Neural cell (in vitro differentiated cells): ENCODE measurements around the gene TENT4B. TPM values are rescaled to one million over a fixed set of nuclear protein-coding genes. Genes with fewer than 3 reads are reported as not detected.
A peak's percentile ranks its signal among the peaks of the same experiment; 100 is the strongest.

ENCODE experiments used
- H2AFZ ChIP-seq: fragments of 200-600, 300-800 bp; sonication (generic), shearing (Covaris generic); 2 replicates; pipeline ENCODE4 v1.6.0; 2014; ENCODE audit warnings: low read depth, mild to moderate bottlenecking, antibody characterized with exemption, low read length, moderate library complexity
- H3F3A ChIP-seq: fragments of 200-600 bp; shearing (Covaris generic); 2 replicates; pipeline ENCODE4 v1.6.1; 2016; ENCODE audit warnings: mild to moderate bottlenecking, moderate library complexity, mixed read lengths, antibody characterized with exemption, low read length; ENCODE audit not compliant: insufficient read depth, poor library complexity, severe bottlenecking
- H3K27ac ChIP-seq: fragments of 200-600, 300-800 bp; sonication (generic), shearing (Covaris generic); 2 replicates; pipeline ENCODE4 v1.5.1; 2014; ENCODE audit warnings: mild to moderate bottlenecking, low read length, moderate library complexity
- H3K27me3 ChIP-seq: fragments of 300-800, 200-600 bp; sonication (generic), shearing (Covaris generic); 2 replicates; pipeline ENCODE4 v1.6.0; 2014; ENCODE audit warnings: mild to moderate bottlenecking, low read depth, low read length, moderate library complexity; ENCODE audit not compliant: insufficient read depth
- H3K36me3 ChIP-seq: fragments of 300-800, 200-600 bp; sonication (generic), shearing (Covaris generic); 2 replicates; pipeline ENCODE4 v1.5.1; 2014; ENCODE audit warnings: mild to moderate bottlenecking, antibody characterized with exemption, low read length, moderate library complexity; ENCODE audit not compliant: insufficient read depth
- H3K4me2 ChIP-seq: fragments of 300-800, 200-600 bp; sonication (generic), shearing (Covaris generic); 2 replicates; pipeline ENCODE4 v1.6.0; 2014; ENCODE audit warnings: mild to moderate bottlenecking, low read length
- H3K4me3 ChIP-seq: fragments of 300-800, 200-600 bp; sonication (generic), shearing (Covaris generic); 2 replicates; pipeline ENCODE4 v1.5.1; 2014; ENCODE audit warnings: mild to moderate bottlenecking, low read length, moderate library complexity
- H3K79me2 ChIP-seq: fragments of 200-600 bp; shearing (Covaris generic); replicated peaks from 2 replicates; pipeline ENCODE4 v1.6.0; 2014; ENCODE audit warnings: mild to moderate bottlenecking, low read length, moderate library complexity; ENCODE audit not compliant: insufficient read depth
- H3K9ac ChIP-seq: fragments of 300-800, 200-600 bp; sonication (generic), shearing (Covaris generic); 2 replicates; pipeline ENCODE4 v1.6.1; 2016; ENCODE audit warnings: mild to moderate bottlenecking, low read length, mixed read lengths
- H3K9me2 ChIP-seq: fragments of 200-600 bp; shearing (Covaris generic); 2 replicates; pipeline ENCODE4 v1.6.1; 2016; ENCODE audit warnings: mild to moderate bottlenecking, low read length, mixed read lengths; ENCODE audit not compliant: insufficient read depth
- H3K9me3 ChIP-seq: fragments of 200-600, 300-800 bp; sonication (generic), shearing (Covaris generic); 2 replicates; pipeline ENCODE4 v1.6.1; 2016; ENCODE audit warnings: mild to moderate bottlenecking, mixed run types, low read length, moderate library complexity, mixed read lengths
- H4K20me1 ChIP-seq: fragments of 200-600 bp; shearing (Covaris generic); 2 replicates; pipeline ENCODE4 v1.6.1; 2016; ENCODE audit warnings: mild to moderate bottlenecking, mixed run types; ENCODE audit not compliant: insufficient read depth
- CTCF ChIP-seq: fragments of 450-650 bp; IDR thresholded peaks from 2 replicates; pipeline ENCODE4 v1.5.1; 2014; ENCODE audit warnings: antibody characterized with exemption, mild to moderate bottlenecking, moderate library complexity; ENCODE audit not compliant: poor library complexity, severe bottlenecking
- EP300 ChIP-seq: fragments of 450-650 bp; conservative IDR thresholded peaks from 2 replicates; pipeline ENCODE4 v1.6.1; 2014; ENCODE audit warnings: antibody characterized with exemption, mild to moderate bottlenecking, moderate library complexity; ENCODE audit not compliant: poor library complexity, severe bottlenecking
- EZH2 ChIP-seq: fragments of 200-600, 300-800 bp; shearing (Covaris generic), sonication (generic); IDR thresholded peaks from 2 replicates; pipeline ENCODE4 v1.6.1; 2014; ENCODE audit warnings: antibody characterized with exemption, low read length, borderline replicate concordance, mild to moderate bottlenecking; ENCODE audit not compliant: insufficient read depth, poor library complexity, severe bottlenecking
- MXI1 ChIP-seq: fragments of 450-650 bp; conservative IDR thresholded peaks from 2 replicates; pipeline ENCODE4 v1.6.1; 2014; ENCODE audit warnings: antibody characterized with exemption, mild to moderate bottlenecking; ENCODE audit not compliant: poor library complexity, severe bottlenecking
- POLR2AphosphoS5 ChIP-seq: IDR thresholded peaks from 2 replicates; pipeline ENCODE4 v1.6.1; 2012
- RAD21 ChIP-seq: fragments of 450-650 bp; conservative IDR thresholded peaks from 2 replicates; pipeline ENCODE4 v1.6.1; 2014; ENCODE audit warnings: antibody characterized with exemption, mild to moderate bottlenecking, moderate library complexity
- SMC3 ChIP-seq: fragments of 450-650 bp; conservative IDR thresholded peaks from 2 replicates; pipeline ENCODE4 v1.6.1; 2014; ENCODE audit warnings: antibody characterized with exemption, mild to moderate bottlenecking, moderate library complexity; ENCODE audit not compliant: poor library complexity
- TAF1 ChIP-seq: IDR thresholded peaks from 2 replicates; pipeline ENCODE4 v1.6.1; 2012; ENCODE audit warnings: low read depth
- polyA plus RNA-seq: library from polyadenylated mRNA; depleted of rRNA; stranded (reverse); fragments of >200 nt; gene quantifications from 2 replicates; pipeline ENCODE4 v1.2.3, GENCODE V29; 2014
- TF ChIP-seq, protein P1 (sequence below): IDR thresholded peaks from 2 replicates; pipeline ENCODE4 v1.6.1; 2012; ENCODE audit warnings: borderline replicate concordance

TENT4B gene
- polyA plus RNA-seq, 1 donor from 2014 or later: 16.9 TPM

DNA sequence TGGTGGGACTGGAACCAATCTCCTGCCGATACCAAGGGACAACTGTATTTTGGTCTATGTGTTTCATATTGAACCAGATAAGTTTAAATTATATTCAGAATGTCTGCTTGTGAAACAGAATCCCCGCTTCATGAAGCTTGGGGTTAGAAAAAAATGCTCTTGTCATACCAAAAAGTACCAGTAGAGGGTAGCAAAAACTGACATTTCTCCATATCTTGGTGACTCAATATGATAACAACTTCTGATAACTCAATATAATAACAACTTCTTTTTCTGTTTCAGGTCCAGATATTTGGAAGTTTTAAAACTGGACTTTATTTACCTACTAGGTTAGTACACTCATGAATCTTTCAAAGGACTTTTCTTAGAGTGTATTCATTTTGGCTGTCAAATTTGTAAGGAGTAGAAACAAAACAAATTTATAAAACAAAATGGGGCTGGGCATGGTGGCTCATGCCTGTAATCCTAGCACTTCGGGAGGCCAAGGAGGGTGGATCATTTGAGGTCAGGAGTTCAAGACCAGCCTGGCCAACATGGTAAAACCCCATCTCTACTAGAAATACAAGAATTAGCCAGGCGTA is 60.9 kb downstream of the TENT4B start:
- H3K27me3 ChIP-seq: no peaks in the 10 kb centered on the region
- TF ChIP-seq POLR2AphosphoS5: no peak
- TF ChIP-seq SMC3: peak; percentile 79
- no peak for TF ChIP-seq MXI1
- peak; percentile 76 for TF ChIP-seq RAD21
- TF ChIP-seq TAF1: no peak
- no peak for TF ChIP-seq EZH2
- TF ChIP-seq EP300: no peak
- peak; percentile 79 for TF ChIP-seq CTCF
- TF ChIP-seq, protein P1, sequence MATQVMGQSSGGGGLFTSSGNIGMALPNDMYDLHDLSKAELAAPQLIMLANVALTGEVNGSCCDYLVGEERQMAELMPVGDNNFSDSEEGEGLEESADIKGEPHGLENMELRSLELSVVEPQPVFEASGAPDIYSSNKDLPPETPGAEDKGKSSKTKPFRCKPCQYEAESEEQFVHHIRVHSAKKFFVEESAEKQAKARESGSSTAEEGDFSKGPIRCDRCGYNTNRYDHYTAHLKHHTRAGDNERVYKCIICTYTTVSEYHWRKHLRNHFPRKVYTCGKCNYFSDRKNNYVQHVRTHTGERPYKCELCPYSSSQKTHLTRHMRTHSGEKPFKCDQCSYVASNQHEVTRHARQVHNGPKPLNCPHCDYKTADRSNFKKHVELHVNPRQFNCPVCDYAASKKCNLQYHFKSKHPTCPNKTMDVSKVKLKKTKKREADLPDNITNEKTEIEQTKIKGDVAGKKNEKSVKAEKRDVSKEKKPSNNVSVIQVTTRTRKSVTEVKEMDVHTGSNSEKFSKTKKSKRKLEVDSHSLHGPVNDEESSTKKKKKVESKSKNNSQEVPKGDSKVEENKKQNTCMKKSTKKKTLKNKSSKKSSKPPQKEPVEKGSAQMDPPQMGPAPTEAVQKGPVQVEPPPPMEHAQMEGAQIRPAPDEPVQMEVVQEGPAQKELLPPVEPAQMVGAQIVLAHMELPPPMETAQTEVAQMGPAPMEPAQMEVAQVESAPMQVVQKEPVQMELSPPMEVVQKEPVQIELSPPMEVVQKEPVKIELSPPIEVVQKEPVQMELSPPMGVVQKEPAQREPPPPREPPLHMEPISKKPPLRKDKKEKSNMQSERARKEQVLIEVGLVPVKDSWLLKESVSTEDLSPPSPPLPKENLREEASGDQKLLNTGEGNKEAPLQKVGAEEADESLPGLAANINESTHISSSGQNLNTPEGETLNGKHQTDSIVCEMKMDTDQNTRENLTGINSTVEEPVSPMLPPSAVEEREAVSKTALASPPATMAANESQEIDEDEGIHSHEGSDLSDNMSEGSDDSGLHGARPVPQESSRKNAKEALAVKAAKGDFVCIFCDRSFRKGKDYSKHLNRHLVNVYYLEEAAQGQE: no peak

DNA sequence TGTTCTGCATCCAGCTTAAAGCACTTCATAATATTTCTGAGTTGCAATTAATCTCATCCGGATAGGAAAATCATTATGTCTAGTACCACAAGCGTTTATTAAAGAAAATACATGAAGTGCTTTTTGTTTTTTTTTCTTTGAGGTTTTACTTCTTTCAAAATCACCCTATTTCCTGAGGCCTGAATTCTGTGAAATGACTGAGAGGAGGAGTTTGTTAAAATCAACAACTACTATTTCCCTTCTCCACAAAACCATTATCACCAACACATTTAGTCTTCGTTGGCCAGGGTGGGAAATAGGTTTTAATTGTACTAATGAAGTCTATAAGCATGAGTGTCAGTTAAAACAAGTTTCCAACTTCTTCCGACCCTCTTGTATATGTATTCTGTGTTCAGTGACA is 62.6 kb downstream of the TENT4B start:
- Histone ChIP-seq H3K9me2 (no peaks in the 10 kb centered on the region), H3K9me3 (no peaks in the 10 kb centered on the region), H3K9ac (no peak overlapping the region), H3K27me3 (no peaks in the 10 kb centered on the region), H3K36me3 (no peaks in the 10 kb centered on the region), H3F3A (no peaks in the 10 kb centered on the region), H3K4me3 (no peak overlapping the region), H3K27ac (no peak overlapping the region), H3K79me2 (no peaks in the 10 kb centered on the region), H2AFZ (no peak overlapping the region), H3K4me2 (no peak overlapping the region), H4K20me1 (no peaks in the 10 kb centered on the region)
- TF ChIP-seq MXI1 (no peak), EP300 (no peak), EZH2 (no peak), TAF1 (no peak), SMC3 (no peak), CTCF (no peak), RAD21 (no peak), POLR2AphosphoS5 (no peak)
- TF ChIP-seq, protein P1: no peak

More for the DNA sequence above, 60.9 kb downstream of the TENT4B start:
- no peak overlapping the region for H3K4me2 ChIP-seq
- no peaks in the 10 kb centered on the region for H3K36me3 ChIP-seq
- H3K9me2 ChIP-seq: no peaks in the 10 kb centered on the region
- H3K9me3 ChIP-seq: no peaks in the 10 kb centered on the region
- H3K9ac ChIP-seq: no peak overlapping the region
- H3K79me2 ChIP-seq: no peaks in the 10 kb centered on the region
- H2AFZ ChIP-seq: no peak overlapping the region
- no peaks in the 10 kb centered on the region for H4K20me1 ChIP-seq
- H3K27ac ChIP-seq: no peak overlapping the region
- no peaks in the 10 kb centered on the region for H3F3A ChIP-seq
- H3K4me3 ChIP-seq: no peak overlapping the region
